ENCODE results near the gene MME.
"Not testable (repeated sequence)": the region's sequence is repeated elsewhere in the genome, so short reads cannot be mapped to it uniquely, and the experiment has no call there.

Gene MME

GRCh38 chr3:155194973-155195957 lies 115.1 kb downstream of the MME start:
- no peak for DNase-seq

DNA sequence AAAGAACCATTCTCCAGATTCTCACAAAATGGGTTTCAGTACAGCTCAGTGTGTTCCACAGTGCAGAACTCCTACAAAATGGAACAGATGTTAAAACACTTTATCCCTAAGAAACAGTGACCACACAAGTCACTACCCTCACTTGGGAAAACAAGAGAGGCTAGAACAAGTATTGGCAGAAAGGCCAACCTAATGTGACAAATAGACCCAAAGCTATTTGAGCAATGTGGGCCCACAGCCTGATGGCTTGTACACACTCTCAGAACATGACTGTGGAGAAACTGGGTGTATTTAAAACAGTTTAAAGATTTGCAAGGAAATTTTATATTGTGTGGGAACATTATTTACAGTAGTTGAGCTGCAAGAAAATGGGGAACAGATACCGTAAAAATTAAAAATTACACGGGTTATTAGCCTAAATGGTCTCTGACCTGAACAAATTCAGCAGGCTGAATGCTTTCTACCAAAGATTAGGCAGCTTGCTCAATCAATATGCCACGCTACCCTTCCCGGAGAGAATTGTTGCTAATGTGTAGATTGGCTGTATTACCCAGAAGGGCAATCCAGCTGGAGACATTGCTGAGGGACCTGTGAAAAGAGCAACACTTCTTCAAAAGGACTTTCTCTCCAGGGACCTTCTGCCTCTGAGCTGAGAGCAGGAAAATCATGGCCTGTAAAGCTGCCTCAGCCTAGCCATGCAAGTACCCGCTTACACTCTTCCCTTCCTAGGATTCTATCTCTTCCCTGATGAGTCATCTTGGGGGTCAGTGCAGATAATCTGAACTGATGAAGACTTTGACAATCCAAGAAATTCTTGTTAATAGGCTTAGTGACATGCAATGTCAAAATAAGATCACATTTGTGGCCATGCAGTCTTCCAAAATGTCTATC lies 116.3 kb downstream of the MME start:
- no peak for DNase-seq

GRCh38 chr3:155197786-155198185 lies 117.7 kb downstream of the MME start:
- no peak for DNase-seq

GRCh38 chr3:155202626-155203025 lies 122.5 kb downstream of the MME start:
- no peak for DNase-seq

- DNase-seq: no peak
Measured at GRCh38 chr3:155204851-155205250, 124.7 kb downstream of the MME start.

DNA sequence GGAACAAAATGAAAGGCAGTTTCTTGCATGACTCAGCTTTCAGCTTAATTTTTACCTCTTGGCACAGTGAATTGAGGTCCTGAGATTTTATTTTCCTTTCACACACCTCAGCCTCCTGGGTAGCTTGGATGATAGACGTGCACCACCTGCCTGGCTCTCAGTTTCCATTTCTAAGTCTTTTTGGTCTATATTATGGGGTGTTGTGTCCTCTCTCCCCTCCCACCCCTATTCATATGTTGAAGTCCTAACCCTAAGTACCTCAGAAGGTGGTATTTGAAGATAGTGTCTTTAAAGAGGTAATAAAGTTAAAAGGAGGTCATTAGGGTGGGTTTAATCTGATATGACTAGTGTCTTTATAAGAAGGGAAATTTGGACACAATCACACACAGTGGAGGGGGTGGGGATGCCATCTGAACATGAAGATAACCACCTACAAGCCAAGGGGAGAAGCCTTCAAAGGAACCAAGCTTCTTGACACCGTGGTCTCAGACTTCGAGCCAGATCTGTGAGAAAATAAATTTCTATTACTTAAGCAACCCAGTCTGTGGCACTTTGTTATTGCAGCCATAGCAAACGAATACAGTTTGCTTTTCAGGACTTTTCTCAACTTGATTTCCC lies 128.2 kb downstream of the MME start:
- DNase-seq: no peak

DNA sequence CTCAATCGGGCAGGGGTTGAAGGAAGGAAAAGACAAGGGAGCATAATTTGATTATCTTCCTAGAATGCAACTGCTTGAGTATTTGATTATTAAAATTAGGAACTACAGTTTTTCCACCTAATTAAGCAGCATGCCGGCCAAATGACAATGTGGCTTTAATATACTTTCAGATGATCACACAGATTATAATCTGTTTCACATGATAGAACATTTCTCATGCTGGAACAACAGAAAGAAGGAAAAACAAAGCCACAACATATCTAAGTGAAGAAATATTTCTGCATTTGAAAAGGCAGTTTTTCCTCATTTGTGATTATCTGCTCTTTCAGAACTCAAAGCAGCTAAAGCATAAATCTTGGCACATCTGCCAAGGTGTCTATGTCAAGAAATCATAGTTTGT lies 130.6 kb downstream of the MME start:
- DNase-seq: no peak

- DNase-seq: no peak
Measured at GRCh38 chr3:155211266-155211665, 131.1 kb downstream of the MME start.

GRCh38 chr3:155211940-155212339 lies 131.8 kb downstream of the MME start:
- DNase-seq: no peak

DNA sequence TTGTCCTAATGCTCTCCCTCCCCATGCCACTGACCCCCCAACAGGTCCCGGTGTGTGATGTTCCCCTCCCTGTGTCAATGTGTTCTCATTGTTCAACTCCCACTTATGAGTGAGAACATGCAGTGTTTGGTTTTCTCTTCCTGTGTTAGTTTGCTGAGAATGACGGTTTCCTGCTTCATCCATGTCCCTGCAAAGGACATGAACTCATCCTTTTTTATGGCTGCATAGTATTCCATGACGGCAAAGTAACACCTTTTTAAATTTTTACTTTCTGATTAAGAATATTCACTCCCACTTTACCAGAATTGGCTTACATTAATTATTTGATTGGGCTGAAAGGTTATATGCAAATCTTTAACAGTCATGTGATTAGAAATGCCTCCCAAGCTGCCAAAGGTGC lies 135.9 kb downstream of the MME start:
- DNase-seq: not testable (repeated sequence)

DNA sequence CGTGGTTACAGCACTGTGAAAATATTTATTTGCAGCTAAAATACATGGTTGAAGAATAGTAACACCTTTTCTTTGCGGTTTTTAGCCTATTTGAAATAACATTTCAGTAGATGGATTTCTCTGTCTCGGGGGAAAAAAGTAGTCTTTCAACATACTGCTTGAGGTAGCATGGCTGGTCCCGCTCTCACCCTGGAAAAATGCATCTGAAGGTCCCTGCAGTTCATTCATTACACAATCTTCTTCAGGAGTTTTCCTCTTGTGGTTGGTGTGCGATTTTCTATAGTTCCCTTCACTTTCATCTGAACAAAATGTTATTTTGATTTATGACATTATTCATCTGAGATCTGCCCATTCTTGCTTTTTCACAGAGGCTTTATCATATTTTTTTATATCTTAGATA lies 137.5 kb downstream of the MME start:
- DNase-seq: no peak

DNA sequence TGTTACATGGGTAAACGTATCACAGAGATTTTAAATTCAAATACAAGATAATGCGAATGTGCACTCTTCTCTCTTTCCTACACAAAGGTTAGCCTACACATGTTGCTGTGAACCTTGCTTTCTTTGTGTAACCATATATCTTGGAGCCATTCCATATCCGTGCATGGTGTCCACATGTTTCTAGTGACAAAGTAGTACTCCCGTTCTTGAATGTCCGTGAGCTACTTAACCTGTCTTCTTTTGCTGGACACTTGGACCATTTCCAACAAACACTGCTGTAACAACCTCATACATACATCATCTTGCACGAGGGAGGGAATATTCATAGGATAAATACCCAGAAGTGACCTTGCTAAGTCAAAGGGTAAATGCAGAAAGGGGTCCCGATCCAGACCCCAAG lies 138.3 kb downstream of the MME start:
- DNase-seq: no peak

GRCh38 chr3:155219106-155219505 lies 139.0 kb downstream of the MME start:
- DNase-seq: no peak

GRCh38 chr3:155225417-155225816 lies 145.3 kb downstream of the MME start:
- no peak for DNase-seq

- DNase-seq: no peak
Measured at GRCh38 chr3:155227141-155227540, 147.0 kb downstream of the MME start.

DNA sequence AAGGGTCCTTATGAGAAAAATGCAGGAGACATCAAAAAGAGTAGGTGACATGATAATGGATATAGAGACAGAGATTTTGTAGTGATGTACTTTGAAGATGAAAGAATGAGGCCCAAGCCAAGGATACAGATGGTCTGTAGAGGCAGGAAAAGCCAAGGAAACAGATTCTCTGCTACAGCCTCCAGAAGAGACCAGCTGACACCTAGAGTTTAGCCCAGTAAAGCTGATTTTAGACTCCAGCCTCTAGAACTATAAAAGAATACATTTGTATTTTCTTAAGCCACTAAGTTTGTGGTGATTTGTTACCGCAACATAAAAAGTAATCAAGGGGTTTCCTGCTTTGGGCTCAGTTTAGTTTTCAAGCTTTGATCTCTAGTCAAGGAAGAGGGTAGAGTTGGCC lies 148.6 kb downstream of the MME start:
- DNase-seq: no peak

DNA sequence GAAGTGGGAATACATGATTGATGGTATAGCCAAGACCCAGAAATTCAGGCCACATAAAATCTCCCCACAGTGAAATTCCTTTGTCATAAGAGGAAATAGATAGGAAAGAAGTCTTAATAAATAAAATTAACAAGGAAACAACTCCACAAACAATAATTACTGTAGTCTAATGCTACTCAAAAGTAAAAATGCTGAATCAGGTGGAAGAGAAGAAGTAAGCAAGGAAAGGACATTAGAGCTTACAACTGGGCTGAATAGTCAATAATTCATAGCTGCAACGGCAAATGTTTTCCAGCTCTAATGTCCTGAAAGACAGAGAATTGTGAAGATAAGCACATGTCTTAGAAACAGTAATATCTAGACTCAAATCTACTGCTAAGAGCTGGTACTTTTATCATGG lies 149.0 kb downstream of the MME start:
- DNase-seq: no peak

GRCh38 chr3:155230382-155230781 lies 150.3 kb downstream of the MME start:
- no peak for DNase-seq

- DNase-seq: no peak
Measured at GRCh38 chr3:155231792-155232191, 151.7 kb downstream of the MME start.

DNA sequence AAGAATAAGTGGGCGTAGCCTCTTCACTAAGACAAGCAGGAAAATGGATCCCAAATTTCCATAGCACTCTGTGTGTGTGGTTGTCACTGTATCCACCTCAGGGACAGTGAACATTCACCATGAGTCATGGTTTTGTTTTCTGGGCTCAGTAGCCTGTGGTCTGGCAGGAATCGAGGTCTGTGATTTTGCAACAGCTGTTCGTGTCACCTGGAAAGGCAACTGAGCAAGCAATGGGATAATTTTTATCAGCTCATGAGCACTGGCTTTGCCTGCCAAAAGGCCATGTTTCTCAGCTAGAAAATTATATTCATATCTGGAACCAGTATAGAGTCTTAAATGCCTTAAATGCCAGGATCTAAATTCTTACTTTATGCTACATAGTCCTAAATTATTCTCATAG lies 152.5 kb downstream of the MME start:
- no peak for DNase-seq

- no peak for DNase-seq
Measured at GRCh38 chr3:155233213-155233612, 153.1 kb downstream of the MME start.
